Caki2 (cell line): Measurements from ENCODE around the gene C19orf12. TPM values are rescaled to one million over a fixed set of nuclear protein-coding genes. Genes with fewer than 3 reads are reported as not detected.
A peak's percentile ranks its signal among the peaks of the same experiment; 100 is the strongest.

Source experiments
- DNase-seq: peaks from one replicate; pipeline ENCODE4 v3.0.0-alpha.2; 2015; ENCODE audit warnings: low read depth
- in situ Hi-C: cut with HindIII; loops from 2 replicates; pipeline ENCODE4 v1.10.0; 2016; ENCODE audit warnings: low sequenced_read_pairs, low pct_unique_long_range_greater_than_20kb, mixed read lengths
- total RNA-seq: library from RNA; depleted of rRNA; stranded (reverse); fragments of >200 nt; shearing (Covaris generic); gene quantifications from 2 replicates; pipeline ENCODE4 v1.2.3, GENCODE V29; 2014; ENCODE audit warnings: low replicate concordance

The C19orf12 gene
- total RNA-seq, 1 experiment from 2014 or later: 49.2 TPM

DNA sequence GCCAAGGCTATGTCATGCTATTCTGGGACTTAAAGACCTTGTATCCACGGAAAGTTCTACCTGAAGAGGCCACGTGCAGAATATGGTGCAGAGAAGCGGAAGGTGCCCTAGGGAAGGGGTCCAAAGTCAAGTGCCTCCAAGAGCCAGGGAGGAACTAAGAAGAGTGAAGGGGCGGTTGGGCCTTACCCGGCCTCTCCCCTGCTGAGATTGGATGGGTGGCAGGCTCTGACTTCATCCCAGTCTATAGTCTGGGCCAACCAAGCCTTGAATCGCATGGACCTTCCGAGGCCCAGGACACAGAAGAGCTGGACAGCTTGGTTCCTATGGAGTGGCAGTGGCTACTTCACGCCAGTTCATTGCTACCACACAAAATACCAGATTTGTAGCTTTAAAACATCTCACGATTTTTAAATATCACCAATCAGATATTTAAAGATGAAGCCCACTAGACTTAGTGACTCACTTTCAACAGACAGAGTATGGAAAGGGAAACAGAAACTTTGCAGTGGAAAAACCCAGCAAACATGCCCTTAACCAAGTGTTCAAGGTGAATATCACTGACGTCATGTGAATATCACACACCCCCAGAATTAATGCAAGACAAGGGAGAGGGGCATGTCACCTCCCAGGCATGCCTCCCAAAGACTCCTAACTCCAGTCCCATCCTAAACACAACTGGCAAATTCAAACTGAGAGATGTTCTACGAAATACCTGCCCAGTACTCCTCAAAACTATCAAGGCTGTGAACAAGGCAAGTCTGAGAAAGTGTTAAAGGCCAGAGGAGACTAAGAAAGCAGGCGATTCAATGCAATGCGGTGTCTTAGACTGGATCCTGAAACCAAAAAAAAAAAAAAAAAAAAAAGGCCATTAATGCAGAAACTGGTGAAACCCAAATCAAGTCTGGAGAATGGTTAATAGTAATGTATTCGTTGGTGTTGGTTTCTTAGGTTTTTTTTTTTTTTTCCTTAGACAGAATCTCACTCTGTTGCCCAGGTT, 10.2 kb downstream of the C19orf12 start:
- no peak for DNase-seq
- in situ Hi-C loops: no loop called here

DNA sequence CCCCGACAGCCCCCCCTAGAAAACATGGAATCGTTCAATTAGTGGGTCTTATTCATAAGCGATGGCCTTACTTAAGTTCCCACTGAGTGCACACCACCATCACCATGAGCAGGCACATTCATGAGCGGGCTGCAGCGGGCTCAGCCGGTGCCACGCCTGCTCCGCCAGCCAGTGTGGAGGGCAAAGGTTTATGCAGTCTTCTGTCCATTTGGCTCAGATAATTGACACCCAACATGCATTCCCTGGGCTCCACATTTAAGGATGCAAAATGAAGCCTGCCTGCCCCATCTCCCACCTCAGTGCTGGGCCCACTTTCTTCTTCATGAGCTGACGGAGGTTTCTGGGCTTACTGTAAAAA, 12.1 kb downstream of the C19orf12 start:
- in situ Hi-C loops: no loop called here
- DNase-seq: no peak

DNA sequence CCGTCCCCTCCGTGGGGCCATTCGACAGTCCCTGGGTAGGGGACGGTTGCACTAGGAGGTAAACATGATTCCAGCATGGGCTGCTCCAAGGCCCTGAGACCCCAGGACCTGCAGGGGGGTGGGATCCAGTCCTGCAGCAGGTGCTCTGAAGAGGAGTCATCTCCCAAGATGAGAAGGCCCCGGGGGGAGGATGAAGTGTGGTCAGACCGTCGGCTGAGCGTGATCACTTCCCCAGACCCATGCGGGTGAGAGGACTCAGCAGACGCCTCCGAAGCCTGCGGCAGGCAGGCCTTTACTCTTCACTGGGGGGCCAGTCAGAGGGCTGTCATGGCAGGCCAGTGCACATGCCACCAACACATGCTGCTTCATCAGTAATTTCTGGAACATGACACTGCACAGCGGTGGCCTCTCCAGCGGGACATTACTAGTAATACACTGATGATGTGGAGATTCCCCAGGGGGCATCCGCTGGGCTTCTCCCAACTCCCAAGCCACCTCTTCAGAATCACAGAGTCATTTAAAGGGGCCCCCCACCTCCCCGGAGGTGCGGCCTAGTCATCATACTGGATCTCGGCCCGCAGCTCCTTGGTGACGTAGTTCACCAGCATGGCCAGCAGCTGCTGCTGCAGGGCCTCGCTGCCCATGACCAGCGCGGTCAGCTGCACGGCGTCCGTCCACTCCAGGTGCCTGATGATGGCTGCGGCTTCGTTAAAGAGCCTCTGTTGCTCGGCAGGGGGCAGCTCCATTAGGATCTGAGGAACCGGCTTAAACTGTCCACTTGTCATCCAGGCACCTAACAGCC, 12.7 kb downstream of the C19orf12 start:
- in situ Hi-C loops: no loop called here
- no peak for DNase-seq

DNA sequence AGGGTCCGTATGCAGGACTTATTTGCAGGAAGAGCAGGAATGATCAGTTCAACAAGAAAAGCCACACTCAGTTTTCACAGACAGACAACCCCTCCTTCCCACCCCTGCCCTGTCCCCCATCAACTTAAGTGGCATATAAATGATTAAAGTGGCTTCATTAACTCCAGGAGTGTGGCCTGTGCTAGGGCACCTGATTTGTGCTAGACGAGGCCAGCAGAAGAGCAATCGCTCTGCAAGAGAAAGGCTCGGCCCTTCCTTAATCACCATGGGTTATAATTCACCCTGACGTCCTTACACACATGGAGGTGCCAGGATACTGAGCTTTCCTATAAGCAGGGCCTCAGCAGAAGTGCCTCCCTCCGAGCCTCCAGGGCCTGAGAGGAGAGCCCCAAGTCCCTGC, 14.6 kb downstream of the C19orf12 start:
- in situ Hi-C loops: no loop called here
- no peak for DNase-seq

DNA sequence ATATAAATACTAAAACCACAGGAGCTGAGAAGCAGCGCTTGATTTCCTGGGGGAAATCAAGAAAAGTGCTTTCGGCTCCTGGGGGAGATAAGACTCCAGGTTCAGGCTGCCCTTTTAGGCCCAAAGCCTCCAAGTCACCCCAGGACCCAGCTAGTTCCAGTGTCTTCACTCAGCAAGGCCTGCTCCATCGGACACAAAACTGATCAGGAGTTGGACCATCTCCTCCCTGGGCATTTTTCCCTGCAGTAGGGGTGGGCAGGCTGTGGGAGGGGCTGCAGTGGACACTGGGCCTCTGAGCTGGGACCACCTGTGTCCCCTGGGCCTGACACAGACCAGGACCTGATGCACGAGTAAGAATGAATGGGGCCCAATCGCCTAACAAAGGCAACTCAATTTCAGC, 15.2 kb downstream of the C19orf12 start:
- in situ Hi-C loops: no loop called here

DNA sequence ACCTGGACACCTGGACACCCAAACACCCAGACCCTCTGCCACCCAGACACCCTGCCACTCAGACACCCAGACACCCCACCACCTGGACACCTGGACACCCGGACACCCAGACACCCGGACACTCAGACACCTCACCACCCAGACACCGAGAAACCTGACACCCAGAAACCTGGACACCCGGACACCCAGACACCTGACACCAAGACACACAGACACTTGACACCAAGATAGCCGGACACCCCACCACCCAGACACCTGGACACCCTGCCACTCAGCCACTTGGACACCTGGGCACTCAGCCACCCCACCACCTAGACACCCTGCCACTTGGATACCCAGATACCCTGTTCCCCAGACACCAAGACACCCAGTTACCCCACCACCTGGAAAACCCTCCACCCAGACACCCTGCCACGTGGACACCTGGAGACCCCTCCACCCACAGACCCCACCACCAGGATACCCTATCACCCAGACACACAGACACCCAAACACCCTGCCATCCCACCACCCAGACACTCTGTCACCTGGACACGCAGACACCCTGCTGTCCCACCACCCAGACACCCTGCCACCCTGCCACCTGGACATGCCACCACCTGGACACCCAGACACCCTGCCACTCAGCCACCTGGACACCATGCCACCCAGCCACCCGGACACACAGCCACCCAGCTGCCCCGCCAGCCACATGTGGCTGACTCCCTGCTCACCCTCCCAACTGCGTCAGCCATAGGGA, 17.4 kb downstream of the C19orf12 start:
- in situ Hi-C loops: no loop called here
- no peak for DNase-seq

More for the DNA sequence above, 15.2 kb downstream of the C19orf12 start:
- DNase-seq: no peak

DNA sequence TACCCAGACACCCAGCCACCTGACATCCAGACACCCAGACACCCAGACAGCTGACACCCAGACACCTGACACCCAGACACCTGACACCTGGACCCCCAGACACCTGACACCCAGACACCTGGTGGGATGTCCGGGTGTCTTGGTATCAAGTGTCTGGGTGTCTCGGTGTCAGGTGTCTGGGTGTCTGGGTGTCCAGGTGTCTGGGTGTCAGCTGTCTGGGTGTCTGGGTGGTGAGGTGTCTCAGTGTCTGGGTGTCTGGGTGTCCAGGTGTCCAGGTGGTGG, 18.6 kb downstream of the C19orf12 start:
- in situ Hi-C loops: no loop called here
- no peak for DNase-seq

DNA sequence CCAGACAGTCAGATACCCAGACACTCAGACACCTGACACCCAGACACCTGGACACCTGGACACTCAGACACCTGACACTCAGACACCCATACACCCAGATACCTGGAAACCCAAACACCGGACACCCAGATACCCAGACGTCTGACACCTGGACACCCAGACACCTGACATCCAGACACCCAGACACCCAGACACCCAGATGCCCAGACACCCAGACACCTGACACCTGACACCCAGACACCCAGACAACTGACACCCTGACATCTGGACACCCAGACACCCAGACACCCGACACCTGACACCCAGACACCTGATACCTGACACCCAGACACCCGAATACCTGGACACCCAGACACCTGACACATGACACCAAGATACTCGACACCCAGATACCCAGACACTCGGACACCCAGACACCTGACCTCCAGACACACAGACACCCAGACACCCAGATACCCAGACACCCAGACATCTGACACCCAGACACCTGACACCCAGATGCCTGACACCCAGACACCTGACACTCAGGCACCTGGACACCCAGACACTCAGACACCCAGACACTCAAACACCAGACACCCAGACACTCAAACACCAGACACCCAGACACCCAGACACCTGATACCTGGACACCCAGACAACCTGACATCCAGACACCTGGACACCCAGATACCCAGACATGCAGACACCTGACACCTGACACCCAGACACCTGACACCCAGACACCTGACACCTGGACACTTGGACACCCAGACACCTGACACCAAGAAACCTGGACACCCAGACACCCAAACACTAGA, 19.1 kb downstream of the C19orf12 start:
- DNase-seq: no peak
- in situ Hi-C loops: no loop called here

DNA sequence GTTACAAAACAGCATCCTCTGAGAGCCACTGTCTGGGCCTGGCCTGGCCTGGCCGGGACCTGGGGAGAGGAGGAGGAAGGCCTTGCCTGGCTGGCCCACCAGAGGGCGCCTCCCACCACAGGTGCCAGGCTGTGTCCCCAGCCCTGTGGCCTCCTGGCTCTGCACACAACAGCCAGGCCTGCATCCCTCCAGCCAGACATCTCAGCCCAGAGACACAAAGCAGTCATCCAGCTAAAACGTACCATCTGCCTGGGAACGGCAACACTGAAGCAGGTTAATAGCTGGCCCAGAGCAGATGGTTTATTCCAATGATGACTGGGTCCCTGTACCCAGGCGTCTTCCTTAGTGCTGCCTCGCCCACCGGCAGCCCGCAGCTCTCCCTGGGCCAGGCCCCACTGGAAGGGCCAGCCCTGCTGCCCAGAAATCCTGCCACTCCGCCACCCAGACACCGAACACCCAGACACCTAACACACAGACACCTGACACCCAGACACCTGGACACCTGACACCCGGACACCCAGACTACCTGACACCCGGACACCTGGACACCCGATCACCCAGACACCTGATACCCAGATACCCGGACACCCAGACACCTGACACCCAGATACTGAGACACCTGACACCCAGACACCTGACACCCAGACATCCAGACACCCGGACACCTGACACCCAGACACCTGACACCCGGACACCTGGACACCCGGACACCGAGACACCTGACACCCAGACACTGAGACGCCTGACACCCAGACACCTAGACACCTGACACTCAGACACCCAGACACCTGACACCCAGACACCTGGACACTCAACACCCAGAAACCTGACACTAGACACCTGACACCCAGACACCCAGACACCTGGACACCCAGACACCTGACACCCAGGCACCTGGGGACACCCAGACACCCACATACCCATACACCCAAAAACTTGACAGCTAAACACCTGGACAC, 20.1 kb downstream of the C19orf12 start:
- DNase-seq: peak; percentile 65
- in situ Hi-C loops: no loop called here

DNA sequence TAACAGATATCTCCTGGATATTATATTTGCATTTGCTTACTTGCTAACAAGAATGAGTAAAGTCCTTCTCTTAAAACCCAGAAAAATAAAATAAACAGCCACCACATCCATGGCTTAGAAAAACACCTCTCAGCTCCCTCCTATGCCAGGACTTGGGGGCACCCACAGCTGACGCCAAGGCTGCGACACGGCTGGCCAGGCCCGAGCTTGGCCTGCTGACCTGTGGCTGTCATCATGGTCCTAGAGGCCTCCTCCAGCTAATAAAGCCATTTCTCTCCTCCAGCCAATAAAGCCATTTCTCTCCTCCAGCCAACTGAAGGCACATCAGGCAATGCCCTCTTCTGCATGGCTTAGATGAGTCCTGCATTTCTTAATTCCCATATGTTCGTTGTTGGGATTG, 20.9 kb downstream of the C19orf12 start:
- in situ Hi-C loops: no loop called here

DNA sequence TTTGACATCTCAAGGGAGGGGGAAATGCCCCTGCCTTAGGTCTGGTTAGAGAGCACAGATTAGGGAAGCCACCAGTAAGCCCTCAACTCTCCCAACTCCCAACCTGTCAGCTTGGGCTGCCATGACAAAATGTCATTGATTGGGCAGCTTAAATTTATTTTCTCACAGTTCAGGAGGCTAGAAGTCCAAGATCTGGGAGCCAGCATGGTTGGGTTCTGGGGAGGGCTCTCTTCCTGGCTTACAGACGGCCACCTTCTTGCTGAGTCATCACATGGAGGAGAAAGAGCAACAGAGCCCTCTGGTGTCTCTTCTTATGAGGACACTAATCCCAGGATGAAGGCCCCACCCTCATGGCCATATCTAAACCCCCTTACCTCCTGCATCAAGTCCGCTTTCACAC, 24.2 kb downstream of the C19orf12 start:
- in situ Hi-C loops: no loop called here
- peak; percentile 59 for DNase-seq

More for the DNA sequence above, 20.9 kb downstream of the C19orf12 start:
- no peak for DNase-seq

DNA sequence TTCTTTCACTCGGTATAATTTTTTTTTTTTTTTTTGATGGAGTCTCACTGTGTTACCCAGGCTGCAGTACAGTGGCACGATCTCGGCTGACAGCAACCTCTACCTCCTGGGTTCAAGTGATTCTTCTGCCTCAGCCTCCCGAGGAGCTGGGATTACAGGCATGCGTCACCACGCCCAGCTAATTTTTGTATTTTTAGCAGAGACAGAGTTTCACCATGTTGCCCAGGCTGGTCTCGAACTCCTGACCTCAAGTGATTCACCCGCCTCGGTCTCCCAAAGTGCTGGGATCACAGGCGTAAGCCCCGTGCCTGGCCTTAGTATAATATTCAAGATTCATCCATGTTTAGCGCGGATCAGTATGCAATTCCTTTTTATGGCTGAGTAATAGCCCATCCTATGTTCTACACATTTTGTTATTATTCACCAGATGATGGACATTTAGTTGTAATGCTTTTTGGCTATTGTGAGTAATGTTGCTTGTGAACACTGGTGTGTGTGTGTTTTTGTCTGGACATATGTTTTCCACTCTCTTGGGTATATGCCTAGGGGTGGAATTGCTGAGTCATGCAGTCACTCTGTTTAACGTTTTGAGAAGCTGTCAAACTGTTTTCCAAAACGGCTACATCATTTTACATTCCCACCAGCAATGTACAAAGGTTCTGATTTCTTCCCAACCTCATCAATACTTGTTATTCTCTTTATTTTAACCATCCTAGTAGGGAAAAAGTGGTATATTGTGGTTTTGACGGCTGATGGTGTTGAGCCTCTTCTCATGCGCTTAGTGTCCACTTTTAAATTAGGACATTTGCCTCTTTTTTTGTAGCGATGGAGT, 26.9 kb downstream of the C19orf12 start:
- in situ Hi-C loops: no loop called here
- DNase-seq: no peak

DNA sequence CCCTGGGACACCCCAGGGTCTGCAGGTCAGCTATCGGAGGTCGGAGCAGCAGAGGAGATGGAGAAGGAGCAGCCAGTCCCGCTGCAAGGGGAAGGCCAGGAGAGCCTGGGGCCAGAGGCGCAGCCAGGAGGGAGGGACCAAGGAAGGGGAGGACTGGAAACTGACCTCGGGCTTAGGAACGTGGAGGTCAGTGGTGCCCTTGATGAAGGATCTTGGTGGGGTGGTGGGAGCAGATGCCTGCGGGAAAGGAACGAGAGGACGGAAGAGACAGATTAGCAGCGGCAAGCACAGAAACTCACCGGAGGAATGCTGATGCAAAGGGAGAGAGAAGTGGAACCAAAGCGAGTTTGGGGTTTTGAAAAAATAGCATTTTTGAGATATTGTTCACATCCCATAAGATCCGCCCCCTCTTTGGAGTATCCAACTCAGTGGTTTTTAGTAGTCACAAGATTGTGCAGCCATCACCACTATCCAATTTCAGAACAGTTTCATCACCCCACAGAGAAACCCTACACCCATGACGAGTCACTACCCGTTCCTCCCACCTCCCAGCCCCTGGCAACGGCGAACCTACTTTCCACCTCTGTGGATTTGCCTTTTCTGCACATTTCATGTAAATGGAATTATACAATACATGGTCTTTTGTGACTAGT, 27.7 kb downstream of the C19orf12 start:
- in situ Hi-C loops: no loop called here
- DNase-seq: peak; percentile 51

DNA sequence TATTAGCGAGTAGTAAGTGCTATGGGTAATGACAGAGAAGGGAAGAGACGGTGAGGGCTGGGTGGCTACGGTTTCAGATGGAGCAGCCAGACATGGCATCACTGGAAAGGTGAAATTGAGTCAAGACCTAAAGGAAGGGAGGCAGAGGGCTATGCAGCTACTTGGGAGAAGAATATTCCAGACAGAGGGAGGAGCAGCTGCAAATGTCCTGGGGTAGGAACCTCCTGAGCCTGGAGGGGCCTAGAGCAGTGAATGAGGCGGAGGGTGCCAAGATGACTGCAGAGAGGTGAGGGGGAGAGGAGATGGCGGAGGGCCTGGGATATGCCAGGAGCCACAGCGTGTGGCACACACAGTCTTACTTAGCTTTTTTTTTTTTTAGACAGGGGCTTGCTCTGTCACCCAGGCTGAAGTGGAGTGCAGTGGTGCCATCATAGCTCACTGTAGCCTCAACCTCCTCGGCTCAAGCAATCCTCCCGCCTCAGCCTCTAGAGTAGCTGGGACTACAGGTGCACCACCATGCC, 28.7 kb downstream of the C19orf12 start:
- no peak for DNase-seq
- in situ Hi-C loops: no loop called here

DNA sequence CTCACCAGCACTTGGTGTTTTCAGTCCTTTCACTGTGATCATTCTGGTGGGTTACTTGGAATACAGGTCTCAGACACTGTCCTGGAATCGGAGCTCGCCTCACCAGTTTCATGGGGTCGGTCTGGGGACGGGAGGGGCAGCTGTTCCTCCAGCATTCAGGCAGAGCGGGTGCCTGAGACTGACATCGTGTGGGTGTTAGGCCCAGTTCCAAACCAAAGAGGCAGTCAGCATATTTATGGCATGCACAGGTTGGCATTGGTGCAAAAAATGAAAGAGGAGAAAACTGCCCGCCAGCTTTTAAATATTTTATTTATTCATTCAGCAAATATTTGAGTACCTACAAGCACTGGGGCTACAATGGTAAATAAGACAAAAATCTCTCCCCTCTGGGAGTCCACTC, 29.7 kb downstream of the C19orf12 start:
- in situ Hi-C loops: no loop called here
- DNase-seq: no peak

DNA sequence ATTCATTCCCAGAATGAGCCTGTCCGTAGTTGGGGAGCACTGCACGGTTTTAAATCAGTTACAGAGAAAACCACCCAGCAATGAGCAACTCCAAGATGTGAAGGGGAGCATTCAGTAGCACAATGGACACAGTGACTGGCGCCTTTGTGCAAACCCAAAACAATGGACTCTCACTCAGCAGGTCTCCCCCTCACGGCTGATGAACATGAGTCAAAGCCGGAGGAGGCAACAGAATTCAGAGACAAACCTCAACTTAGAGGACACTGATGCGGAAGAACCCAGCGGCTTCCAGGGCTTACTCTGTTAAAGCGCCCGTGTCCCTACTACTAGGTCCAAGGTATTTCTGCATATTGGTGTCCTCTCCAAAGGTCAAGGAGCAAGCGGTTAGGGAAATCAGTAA, 32.1 kb downstream of the C19orf12 start:
- DNase-seq: no peak
- in situ Hi-C loops: no loop called here
